NCI-H2196 (cell line): ENCODE results near the gene LRRC41.
"Not testable (repeated sequence)": the region's sequence is repeated elsewhere in the genome, so short reads cannot be mapped to it uniquely, and the experiment has no call there.

Experiments
- DNase-seq: peaks from one replicate; lab custom pipeline; 2025; ENCODE audit not compliant: unreplicated experiment; lab: John Stamatoyannopoulos, UW

The LRRC41 gene

GRCh38 chr1:46285730-46286477 lies 17.5 kb downstream of the LRRC41 start:
- no peak for DNase-seq

- DNase-seq: no peak
Observed at GRCh38 chr1:46284597-46285564, 18.5 kb downstream of the LRRC41 start.

GRCh38 chr1:46284058-46284457 lies 19.4 kb downstream of the LRRC41 start:
- DNase-seq: no peak

GRCh38 chr1:46281021-46281420 lies 22.4 kb downstream of the LRRC41 start:
- no peak for DNase-seq

GRCh38 chr1:46280092-46280491 lies 23.3 kb downstream of the LRRC41 start:
- DNase-seq: no peak

- DNase-seq: no peak
Observed at GRCh38 chr1:46278807-46279206, 24.6 kb downstream of the LRRC41 start.

- DNase-seq: no peak
Observed at GRCh38 chr1:46277658-46278373, 25.6 kb downstream of the LRRC41 start.

GRCh38 chr1:46275030-46275337 lies 28.4 kb downstream of the LRRC41 start:
- no peak for DNase-seq

GRCh38 chr1:46274225-46275029 lies 29.0 kb downstream of the LRRC41 start:
- no peak for DNase-seq

- DNase-seq: no peak
Observed at GRCh38 chr1:46268578-46268977, 34.8 kb downstream of the LRRC41 start.

- no peak for DNase-seq
Observed at GRCh38 chr1:46263146-46263545, 40.3 kb downstream of the LRRC41 start.

GRCh38 chr1:46262508-46262907 lies 40.9 kb downstream of the LRRC41 start:
- DNase-seq: no peak

- DNase-seq: no peak
Observed at GRCh38 chr1:46256523-46256922, 46.9 kb downstream of the LRRC41 start.

- no peak for DNase-seq
Observed at GRCh38 chr1:46254668-46255067, 48.7 kb downstream of the LRRC41 start.

GRCh38 chr1:46248122-46248920 lies 55.1 kb downstream of the LRRC41 start:
- peak; percentile 82 for DNase-seq

GRCh38 chr1:46247436-46248121 lies 55.8 kb downstream of the LRRC41 start, which contains the start of gene RAD54L:
Gene RAD54L, plus strand, starts transcription at chr1:46247763. Its CDS starts 643 bp downstream, at chr1:46248406.
- DNase-seq: peak; percentile 99

GRCh38 chr1:46246548-46247435 lies 56.6 kb downstream of the LRRC41 start:
- peak; percentile 47 for DNase-seq

- DNase-seq: not testable (repeated sequence)
Observed at GRCh38 chr1:46246136-46246535, 57.3 kb downstream of the LRRC41 start.
